ENCODE results near the gene KCNRG. TPM values are rescaled to one million over a fixed set of nuclear protein-coding genes. Genes with fewer than 3 reads are reported as not detected.

Gene KCNRG
- total and polyA plus RNA-seq, 2 experiments from 2014 or later = 0.60 TPM; not detected in 1

GRCh38 chr13:49975826-49976225, 39.4 kb upstream of the KCNRG start (continued):
- TF ChIP-seq, protein P1, sequence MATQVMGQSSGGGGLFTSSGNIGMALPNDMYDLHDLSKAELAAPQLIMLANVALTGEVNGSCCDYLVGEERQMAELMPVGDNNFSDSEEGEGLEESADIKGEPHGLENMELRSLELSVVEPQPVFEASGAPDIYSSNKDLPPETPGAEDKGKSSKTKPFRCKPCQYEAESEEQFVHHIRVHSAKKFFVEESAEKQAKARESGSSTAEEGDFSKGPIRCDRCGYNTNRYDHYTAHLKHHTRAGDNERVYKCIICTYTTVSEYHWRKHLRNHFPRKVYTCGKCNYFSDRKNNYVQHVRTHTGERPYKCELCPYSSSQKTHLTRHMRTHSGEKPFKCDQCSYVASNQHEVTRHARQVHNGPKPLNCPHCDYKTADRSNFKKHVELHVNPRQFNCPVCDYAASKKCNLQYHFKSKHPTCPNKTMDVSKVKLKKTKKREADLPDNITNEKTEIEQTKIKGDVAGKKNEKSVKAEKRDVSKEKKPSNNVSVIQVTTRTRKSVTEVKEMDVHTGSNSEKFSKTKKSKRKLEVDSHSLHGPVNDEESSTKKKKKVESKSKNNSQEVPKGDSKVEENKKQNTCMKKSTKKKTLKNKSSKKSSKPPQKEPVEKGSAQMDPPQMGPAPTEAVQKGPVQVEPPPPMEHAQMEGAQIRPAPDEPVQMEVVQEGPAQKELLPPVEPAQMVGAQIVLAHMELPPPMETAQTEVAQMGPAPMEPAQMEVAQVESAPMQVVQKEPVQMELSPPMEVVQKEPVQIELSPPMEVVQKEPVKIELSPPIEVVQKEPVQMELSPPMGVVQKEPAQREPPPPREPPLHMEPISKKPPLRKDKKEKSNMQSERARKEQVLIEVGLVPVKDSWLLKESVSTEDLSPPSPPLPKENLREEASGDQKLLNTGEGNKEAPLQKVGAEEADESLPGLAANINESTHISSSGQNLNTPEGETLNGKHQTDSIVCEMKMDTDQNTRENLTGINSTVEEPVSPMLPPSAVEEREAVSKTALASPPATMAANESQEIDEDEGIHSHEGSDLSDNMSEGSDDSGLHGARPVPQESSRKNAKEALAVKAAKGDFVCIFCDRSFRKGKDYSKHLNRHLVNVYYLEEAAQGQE (IDR thresholded peaks at IDR 0.05; ENCODE audit: unreplicated experiment) = no peak
- TF ChIP-seq ZNF331 (CRISPR knock-in tag; IDR thresholded peaks at IDR 0.05; ENCODE audit: low read depth) (no peak), ZNF114 (CRISPR knock-in tag; IDR thresholded peaks at IDR 0.05) (no peak), EZH2phosphoT487 (IDR thresholded peaks at IDR 0.05; ENCODE audit: unreplicated experiment) (no peak), POLR2AphosphoS5 (IDR thresholded peaks at IDR 0.05; ENCODE audit: low read depth) (no peak), EZH2 (IDR thresholded peaks at IDR 0.05; ENCODE audit: low read depth, unreplicated experiment) (no peak), JUNB (IDR thresholded peaks at IDR 0.05; ENCODE audit: unreplicated experiment) (no peak)

GRCh38 chr13:49976314-49977258, 38.7 kb upstream of the KCNRG start:
- Histone ChIP-seq H3K27ac (ENCODE audit: low read depth) (no peak overlapping the region), H3K4me1 (ENCODE audit: insufficient read depth) (no peaks in the 10 kb centered on the region)
- ATAC-seq = peak; percentile 96

More at GRCh38 chr13:49976314-49977258, 38.7 kb upstream of the KCNRG start:
- Histone ChIP-seq H3K4me2 (no peak overlapping the region), H3K9me2 (ENCODE audit: insufficient read depth) (no peaks in the 10 kb centered on the region), H3F3A (replicated peaks; ENCODE audit: low read depth) (no peaks in the 10 kb centered on the region), H4K20me1 (replicated peaks; ENCODE audit: insufficient read depth) (no peaks in the 10 kb centered on the region), H2AFZ (peak overlapping the region; percentile 70; the same call in 1 of the 2 replicates), H3K27me3 (ENCODE audit: insufficient read depth) (no peaks in the 10 kb centered on the region), H3K4me3 (no peak overlapping the region), H3K36me3 (ENCODE audit: insufficient read depth) (no peaks in the 10 kb centered on the region), H3K79me2 (replicated peaks; ENCODE audit: insufficient read depth) (no peaks in the 10 kb centered on the region)
- no peaks in the 10 kb centered on the region for H3K9me3 Mint-ChIP-seq
- no peaks in the 10 kb centered on the region; the same call in 2 of the 3 replicates for H3K4me1 Mint-ChIP-seq
- TF ChIP-seq CTCF (conservative IDR thresholded peaks at IDR 0.05; ENCODE audit: low read depth in 2 of 2) (peak; percentile 92 to 99), STAT1 (IDR thresholded peaks at IDR 0.05; ENCODE audit: unreplicated experiment) (no peak), EZH2phosphoT487 (IDR thresholded peaks at IDR 0.05; ENCODE audit: unreplicated experiment) (no peak), ZNF331 (CRISPR knock-in tag; IDR thresholded peaks at IDR 0.05; ENCODE audit: low read depth) (no peak)
- peak; percentile 93 for DNase-seq (ENCODE audit: low spot score)
- H3K4me3 Mint-ChIP-seq = no peak overlapping the region
- no peaks in the 10 kb centered on the region for H3K36me3 Mint-ChIP-seq (ENCODE audit: low read depth)
- H3K27ac Mint-ChIP-seq = no peak overlapping the region
- H3K27me3 Mint-ChIP-seq (ENCODE audit: insufficient read depth, low read depth, poor library complexity) = peaks cover 6% of the 10 kb centered on the region
